ENCODE results near the gene PCDHAC2.

PCDHAC2 gene, protein sequence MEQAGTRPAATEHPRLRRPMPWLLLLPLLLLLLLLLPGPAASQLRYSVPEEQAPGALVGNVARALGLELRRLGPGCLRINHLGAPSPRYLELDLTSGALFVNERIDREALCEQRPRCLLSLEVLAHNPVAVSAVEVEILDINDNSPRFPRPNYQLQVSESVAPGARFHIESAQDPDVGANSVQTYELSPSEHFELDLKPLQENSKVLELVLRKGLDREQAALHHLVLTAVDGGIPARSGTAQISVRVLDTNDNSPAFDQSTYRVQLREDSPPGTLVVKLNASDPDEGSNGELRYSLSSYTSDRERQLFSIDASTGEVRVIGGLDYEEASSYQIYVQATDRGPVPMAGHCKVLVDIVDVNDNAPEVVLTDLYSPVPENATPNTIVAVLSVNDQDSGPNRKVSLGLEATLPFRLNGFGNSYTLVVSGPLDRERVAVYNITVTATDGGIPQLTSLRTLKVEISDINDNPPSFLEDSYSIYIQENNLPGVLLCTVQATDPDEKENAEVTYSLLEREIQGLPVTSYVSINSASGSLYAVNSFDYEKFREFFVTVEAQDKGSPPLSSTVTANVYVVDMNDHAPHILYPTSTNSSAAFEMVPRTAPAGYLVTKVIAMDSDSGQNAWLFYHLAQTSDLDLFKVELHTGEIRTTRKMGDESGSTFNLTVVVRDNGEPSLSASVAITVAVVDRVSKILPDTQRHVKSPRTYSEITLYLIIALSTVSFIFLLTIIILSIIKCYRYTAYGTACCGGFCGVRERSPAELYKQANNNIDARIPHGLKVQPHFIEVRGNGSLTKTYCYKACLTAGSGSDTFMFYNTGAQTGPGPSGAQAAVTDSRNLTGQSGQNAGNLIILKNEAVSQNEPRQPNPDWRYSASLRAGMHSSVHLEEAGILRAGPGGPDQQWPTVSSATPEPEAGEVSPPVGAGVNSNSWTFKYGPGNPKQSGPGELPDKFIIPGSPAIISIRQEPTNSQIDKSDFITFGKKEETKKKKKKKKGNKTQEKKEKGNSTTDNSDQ

DNA sequence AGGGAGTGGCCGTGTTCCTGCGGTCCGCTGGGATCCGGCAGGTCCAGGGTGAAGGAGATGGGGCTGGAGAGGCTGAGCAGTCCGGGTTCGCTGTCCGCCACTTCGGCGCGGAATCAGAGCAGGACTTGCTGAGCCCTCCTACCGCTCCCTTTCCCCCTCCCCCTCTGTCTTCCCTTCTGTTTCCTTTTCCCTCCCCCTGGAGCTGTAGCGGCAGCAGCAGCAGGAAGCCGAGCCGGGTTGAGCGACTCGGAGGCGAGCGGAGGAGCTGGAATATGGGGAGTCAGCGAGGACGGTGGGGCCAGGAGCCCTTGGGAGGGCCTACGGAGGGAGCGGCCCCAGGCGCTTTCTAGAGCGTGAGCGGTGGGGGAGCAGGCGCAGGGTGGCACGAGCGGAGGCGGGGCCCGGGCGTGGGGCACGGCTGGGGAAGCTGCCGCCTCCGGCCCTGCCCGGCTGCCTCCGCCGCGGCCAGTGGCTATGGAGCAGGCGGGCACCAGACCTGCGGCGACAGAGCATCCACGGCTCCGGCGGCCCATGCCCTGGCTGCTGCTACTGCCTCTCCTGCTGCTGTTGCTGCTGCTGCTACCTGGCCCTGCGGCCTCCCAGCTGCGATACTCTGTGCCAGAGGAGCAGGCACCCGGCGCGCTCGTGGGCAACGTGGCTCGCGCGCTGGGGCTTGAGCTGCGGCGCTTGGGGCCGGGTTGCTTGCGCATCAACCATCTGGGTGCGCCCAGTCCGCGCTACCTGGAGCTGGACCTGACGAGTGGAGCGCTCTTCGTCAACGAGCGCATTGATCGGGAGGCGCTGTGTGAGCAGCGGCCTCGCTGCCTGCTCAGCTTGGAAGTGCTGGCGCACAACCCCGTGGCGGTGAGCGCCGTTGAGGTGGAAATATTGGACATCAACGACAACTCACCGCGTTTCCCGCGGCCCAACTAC, at the start of gene PCDHAC2:
PCDHAC2 (plus strand) TSS at position 184 of the 933 bp plus-strand sequence; CDS start at position 475, 291 bp downstream.
- no peak for DNase-seq (ENCODE audit: low read depth in 2 of 3, low spot score in 2 of 3)

DNA sequence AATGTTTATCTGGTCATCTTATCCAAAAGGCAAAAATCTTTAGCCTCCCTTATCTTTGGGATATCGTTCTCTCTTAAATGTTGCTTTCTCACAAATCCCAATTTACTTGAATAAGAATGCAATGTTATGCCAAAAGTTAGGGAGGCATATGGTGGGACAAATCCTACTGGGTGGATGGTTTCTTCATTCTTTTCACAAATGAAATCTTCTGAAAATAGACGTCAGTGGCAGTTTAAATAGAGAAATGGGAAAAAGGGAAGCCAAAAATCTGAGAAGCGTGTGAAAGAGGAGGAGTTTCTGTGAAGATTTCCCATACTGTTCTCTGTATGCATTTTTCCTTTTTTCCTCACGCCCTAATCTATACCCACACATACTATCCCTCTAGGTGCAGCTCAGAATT, 42.7 kb upstream of the PCDHAC2 start:
- DNase-seq (ENCODE audit: low read depth in 2 of 3, low spot score in 2 of 3), result no peak

DNA sequence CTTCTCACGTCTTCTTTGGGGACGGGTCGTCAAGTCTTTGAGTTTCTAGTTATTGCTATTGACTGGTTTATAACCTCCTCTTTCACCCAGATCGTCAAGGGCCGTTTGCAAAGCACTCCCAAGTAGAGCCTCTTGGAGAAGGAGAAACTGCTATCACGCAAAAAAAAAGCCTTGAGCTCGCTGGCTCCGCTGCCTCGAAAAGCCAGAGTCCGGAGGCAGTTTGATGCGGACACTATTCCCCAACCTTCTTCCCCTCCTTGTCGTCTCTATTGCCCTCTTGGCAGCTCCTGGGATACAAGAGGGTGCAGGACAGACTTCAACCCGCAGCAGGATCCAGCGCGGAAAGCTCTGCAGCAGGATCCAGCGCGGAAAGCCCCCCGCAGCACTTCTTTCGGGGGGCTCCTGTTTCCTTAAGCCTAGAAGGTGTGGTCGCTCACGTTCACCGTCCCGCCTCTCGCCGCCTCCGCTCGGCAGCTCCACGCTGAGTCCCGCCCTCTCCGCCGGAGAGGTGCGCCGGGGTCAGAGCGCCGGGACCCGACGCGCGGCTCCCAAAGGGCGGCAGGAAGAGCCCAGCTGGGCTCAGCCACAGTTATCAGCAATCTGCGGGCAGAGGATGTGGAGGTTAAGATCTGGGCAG, 40.4 kb upstream of the PCDHAC2 start, which contains the start of gene PCDHAC1:
PCDHAC1 (plus strand) TSS at position 494 of the 637 bp plus-strand sequence. CDS start 594 bp downstream, outside the sequence.
- DNase-seq (ENCODE audit: low read depth in 2 of 3, low spot score in 2 of 3), result no peak

DNA sequence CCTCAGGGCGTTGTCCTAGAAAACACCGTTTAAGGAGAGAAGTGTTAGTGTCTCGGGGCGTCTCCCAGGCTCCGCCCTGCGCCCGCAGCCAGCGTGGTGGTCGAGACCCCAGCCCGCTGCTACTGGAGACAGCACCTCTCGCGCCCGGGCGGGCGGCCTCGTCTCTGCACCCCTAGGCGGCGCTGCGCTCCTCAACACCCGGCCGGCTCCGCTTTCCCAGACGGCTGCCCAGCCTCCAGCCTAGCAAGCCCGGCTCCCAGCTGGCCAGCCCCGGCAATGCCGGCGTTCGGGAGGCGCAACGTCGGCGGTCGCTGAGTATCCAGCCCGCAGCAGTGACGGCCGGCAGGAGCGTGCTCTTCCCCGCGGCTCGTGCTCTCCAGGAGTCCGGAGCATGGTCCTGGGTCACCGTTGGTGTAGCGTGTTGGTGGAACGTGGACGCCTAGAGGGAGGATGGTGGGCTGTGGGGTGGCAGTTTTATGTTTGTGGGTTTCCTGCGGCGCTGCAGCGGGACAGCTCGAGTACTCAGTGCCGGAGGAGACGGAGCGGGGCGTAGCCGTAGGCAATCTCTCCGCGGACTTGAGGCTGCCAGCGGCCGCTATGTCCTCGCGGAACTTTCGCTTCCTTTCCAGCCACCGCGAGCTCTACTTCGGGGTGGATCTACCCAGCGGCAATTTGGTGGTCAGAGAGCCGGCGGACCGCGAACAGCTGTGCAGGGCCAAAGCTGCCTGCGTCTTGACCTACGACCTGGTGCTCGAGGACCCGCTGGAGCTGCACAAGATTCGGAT, 39.6 kb upstream of the PCDHAC2 start:
- peak in 1 of 3 experiments; percentile 10 for DNase-seq (ENCODE audit: low read depth in 2 of 3, low spot score in 2 of 3)

DNA sequence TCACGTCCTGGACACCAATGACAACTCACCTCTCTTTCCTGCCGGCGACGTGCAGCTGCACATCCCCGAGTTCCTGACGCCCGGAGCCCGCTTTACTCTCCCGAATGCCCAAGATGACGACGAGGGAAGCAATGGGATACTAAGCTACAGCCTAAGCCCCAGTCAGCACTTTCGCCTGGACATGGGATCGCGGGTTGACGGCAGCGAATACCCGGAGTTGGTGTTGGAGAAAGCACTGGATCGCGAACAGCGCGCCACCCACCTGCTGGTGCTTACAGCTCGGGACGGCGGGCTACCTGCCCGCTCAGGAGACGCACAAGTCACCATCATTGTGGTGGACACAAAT, 39.1 kb upstream of the PCDHAC2 start:
- DNase-seq (ENCODE audit: low read depth in 2 of 3, low spot score in 2 of 3), result no peak

DNA sequence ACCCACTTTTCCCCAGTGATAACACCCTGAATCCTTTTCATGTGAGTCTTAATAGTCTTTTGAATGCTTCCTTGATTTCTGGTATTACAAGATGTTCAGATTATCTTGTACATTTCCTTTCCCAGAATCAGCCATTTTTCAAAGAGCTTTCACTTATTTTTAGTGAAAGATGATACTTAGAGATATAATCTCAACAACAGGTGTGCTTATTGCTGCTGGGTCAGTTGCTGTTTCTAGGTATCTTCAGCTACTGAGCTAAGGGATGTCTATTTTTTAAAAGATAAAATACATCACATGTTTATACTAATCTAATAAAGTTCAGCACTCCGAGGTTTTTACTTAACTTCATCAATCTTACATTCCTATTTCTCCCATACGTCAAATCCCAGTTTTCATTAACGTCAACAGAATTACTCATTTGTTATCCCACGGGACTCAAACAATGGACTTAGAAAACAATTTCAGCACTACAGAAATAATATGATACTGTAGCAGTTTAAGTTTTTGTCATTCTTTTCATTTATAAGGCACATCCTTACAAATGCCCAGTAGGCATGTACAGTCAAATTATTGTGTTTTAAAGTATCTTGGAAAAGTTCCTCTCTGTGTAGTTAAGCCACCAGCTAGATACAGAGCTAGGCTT, 31.2 kb upstream of the PCDHAC2 start:
- DNase-seq (ENCODE audit: low read depth in 2 of 3, low spot score in 2 of 3), result no peak

DNA sequence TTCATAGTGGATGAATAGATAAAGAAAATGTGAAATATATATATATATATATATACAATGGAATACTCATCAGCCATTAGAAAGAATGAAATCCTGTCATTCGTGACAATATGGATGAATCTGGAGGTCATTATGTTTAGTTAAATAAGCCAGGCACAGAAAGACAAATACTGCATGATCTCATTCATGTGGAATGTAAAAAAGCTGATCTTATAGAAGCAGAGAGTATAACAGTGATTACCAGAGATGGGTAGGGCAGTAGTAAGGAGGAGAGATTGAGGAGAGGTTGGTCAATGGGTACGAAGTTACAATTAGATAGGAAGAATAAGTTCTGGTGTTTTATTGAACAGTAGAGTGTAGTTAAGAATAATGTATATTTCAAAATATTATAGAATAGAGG, 19.7 kb upstream of the PCDHAC2 start:
- no peak for DNase-seq (ENCODE audit: low read depth in 2 of 3, low spot score in 2 of 3)

DNA sequence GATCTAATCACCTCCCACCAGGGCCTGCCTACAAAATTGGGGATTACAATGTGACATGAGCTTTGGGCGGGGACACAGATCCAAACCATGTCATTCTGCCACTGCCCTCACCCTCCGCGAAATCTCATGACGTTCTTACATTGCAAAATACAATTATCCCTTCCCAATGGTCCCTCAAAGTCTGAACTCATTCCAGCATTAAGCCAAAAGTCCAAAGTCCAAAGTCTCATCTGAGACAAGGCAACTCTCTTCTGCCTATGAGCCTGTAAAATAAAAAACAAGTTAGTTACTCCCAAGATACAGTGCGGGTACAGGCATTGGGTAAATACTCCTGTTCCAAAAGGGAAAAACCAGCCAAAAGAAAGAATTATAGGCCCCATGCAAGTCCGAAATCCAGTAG, 14.6 kb upstream of the PCDHAC2 start:
- no peak for DNase-seq (ENCODE audit: low read depth in 2 of 3, low spot score in 2 of 3)

DNA sequence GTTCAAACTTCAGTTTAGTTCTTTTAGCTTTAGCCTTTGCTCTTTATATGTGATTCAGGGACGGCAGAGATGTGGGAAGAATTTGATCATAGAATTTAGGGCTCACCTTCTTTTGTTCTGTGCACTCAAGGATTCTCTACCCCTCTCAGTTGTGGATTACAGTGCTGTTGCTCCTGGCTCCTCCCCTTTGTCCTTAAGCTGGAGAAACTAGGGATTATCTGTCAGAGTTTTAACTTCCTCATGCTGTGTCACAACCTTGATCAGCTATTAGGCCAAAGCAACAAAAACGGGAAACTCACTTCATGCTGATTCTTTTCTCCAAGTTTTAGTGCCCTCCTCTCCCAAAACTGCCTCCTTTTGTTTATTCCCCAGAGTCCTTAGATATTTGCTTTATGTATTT, 13.0 kb upstream of the PCDHAC2 start:
- no peak for DNase-seq (ENCODE audit: low read depth in 2 of 3, low spot score in 2 of 3)

DNA sequence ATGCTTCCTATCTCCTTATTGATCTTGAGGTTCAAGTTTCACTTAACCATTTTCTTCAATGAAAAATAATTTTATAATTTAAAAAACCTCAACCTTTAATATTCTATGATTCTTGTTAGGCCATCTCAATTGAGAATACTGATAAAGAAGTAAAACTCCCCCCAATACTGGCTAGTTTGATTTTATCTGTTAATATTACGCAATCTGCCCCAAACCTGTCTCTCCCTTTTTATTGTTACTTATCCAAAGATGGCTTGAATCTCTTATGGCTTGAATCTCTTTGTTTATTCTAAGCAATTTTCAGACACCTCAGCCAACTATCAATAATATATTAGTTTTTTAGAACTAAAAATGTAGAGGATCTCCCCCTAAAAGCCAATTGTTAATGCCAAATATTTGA, 4.1 kb upstream of the PCDHAC2 start:
- DNase-seq (ENCODE audit: low read depth in 2 of 3, low spot score in 2 of 3), result no peak

DNA sequence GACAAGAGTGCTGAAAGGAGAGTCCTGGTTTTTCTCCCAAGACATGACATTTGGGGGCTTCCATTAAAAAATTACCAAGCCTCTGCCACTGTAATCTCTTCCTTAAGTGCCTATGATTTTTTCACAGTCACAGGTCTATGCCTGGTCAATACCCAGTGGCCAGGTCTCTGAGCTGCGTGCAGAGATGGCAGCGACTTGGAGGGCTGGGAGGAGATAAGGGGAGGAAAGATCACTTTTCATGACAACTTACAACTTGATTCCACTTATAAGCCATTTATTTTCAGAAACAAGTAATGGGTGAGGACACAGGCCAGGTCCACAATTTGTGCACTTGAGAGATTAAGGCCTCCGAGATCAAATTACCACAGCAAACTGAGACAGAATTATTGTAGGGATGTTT, 1.9 kb upstream of the PCDHAC2 start:
- DNase-seq (ENCODE audit: low read depth in 2 of 3, low spot score in 2 of 3), result no peak

DNA sequence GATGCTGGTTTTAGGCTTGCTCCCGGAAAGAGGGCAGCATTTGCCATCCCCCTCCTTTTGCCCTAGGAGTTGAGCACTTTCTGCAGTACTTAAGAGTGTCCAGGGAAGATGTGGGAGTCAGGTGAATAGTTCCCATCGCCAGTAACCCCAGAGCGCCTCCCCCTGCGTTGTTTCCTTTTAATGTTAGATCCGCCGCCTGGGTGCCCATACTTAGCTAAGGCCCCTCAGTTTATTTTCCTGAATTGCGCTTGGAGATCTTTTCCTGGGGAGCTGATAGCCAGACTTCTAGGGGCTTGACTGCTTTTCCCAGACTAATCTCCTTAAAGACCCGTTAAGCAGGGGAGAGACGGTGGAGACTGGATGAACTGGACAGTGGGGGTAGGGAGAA, 377 bp upstream of the PCDHAC2 start:
- DNase-seq (ENCODE audit: low read depth in 2 of 3, low spot score in 2 of 3), result no peak

DNA sequence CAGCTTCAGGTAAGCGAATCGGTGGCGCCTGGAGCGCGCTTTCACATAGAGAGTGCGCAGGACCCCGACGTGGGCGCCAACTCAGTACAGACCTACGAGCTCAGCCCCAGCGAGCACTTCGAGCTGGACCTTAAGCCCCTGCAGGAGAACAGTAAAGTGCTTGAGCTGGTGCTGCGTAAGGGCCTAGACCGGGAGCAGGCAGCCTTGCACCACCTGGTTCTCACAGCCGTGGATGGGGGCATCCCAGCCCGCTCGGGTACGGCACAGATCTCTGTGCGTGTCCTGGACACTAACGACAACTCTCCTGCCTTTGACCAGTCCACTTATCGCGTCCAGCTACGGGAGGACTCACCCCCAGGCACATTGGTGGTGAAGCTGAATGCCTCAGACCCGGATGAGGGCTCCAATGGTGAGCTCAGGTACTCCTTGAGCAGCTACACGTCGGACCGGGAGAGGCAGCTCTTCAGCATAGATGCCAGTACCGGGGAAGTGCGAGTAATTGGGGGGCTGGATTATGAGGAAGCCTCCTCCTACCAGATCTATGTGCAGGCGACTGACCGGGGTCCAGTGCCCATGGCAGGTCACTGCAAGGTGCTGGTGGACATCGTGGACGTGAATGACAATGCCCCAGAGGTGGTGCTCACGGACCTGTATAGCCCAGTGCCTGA, 1.1 kb downstream of the PCDHAC2 start:
- no peak for DNase-seq (ENCODE audit: low read depth in 2 of 3, low spot score in 2 of 3)

DNA sequence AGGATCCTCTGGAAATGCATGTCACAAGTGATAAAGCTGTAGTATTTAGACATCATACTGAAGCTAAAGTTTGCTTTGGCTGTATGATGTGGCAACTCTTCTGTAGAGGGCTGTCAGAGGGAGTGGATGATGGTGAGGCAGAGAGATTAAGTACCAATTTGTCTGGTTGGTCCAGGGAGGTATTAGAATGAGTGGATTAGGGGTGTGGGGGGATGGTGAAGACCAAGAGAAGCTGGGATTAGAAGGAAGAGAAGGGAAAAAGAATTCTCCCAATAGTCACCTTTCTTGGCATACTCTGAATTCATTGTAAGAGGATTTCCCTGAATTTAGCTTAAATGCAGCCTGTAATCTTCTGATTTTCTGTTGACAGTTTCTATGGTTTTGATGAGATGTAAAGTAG, 3.6 kb downstream of the PCDHAC2 start:
- DNase-seq (ENCODE audit: low read depth in 2 of 3, low spot score in 2 of 3), result no peak

DNA sequence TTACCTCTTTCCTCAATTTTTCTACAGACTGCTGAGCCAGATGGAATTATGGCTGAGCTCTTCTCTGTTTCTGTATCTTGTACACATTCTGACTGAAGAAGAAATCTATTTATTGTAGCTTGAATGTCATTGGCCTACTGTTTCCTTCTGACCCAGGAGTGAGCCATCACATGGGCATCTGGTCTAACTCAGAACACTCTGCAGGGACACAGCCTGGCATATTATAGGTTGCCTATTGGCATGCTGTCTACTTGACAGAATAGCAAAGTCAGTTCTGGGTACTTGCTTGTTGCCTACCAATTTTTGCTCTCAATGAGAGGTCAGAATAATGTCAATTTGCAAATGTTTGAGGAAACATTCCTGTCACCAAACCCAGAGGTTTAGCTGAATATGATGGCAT, 7.3 kb downstream of the PCDHAC2 start:
- no peak for DNase-seq (ENCODE audit: low read depth in 2 of 3, low spot score in 2 of 3)

DNA sequence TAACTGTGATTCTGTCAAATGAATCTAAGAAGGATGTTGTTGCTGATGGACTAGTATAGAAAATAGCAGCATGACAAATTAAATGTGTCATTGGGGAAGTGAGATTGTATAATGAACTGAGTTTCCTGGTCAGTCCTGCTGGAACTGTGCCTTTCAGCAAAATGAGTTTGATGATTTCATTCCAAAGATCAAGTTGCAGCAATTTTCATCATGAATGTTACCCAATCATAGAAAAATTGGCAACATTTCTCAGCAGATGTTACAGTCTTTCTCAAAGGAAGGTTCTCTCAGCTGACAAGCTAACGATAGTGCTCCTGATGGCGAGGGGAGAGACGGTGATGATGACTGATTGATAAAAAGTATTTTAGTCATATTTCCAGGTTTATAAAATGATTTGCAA, 10.7 kb downstream of the PCDHAC2 start:
- no peak for DNase-seq (ENCODE audit: low read depth in 2 of 3, low spot score in 2 of 3)

DNA sequence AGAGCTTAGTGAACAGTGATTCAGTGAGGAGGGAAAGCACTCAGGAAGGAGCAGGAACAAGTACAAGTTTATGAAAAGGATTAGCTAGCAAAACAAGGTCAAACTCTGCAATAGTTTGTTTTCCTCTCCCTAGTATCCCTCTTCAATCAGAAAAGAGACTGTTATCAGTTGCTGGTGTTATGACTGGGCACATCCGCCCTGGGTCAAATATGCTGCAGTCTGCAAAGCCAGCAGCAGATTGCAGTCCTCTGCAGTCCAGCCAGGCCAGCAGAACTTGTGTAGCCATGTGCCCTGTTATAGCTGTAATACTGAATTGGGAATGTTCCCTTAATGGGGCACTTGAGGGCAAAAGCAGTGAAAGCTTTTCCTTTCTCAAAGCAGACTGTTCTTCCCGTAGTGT, 12.0 kb downstream of the PCDHAC2 start:
- no peak for DNase-seq (ENCODE audit: low read depth in 2 of 3, low spot score in 2 of 3)

DNA sequence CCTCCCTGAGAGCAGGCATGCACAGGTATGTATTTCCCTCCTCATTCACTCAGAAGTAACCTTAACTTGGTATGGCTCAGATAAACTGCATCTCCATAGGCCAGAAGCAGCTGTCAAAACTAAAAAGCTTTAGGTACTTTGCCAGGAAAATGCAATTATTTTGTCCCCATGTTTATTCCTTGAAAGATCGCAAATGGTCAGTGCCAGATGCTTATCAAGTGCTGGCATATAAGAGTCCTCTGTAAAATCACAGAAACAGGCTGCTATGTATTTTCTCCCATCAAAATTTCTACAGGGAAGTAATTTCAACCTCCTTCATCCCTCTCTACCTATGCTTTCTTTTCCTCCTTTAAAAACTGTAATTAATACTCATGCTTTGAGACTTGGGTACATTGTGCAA, 12.7 kb downstream of the PCDHAC2 start:
- no peak for DNase-seq (ENCODE audit: low read depth in 2 of 3, low spot score in 2 of 3)
